Liver (tissue), 9 donors: ENCODE results near the gene PFKL. TPM values are rescaled to one million over a fixed set of nuclear protein-coding genes. Genes with fewer than 3 reads are reported as not detected.

ENCODE experiments used
- DNase-seq: peaks from one replicate; pipeline ENCODE4 v3.0.0-alpha.2; 2017; ENCODE audit warnings: low spot score
- H3K27ac ChIP-seq, 2 donors: one replicate each; pipeline ENCODE4 v1.7.0; 2013; ENCODE audit warnings: inconsistent platforms in 2 of 2, low read length in 2 of 2, control low read depth in 1 of 2, low read depth in 1 of 2, mild to moderate bottlenecking in 1 of 2
- H3K27me3 ChIP-seq, 4 donors: one replicate each; pipeline versions ENCODE4 v1.6.1 to v1.7.0; 2013; ENCODE audit warnings: low read length in 3 of 4, inconsistent platforms in 1 of 4, mild to moderate bottlenecking in 1 of 4, moderate library complexity in 1 of 4; ENCODE audit not compliant: control insufficient read depth in 4 of 4, insufficient read depth in 4 of 4
- H3K36me3 ChIP-seq, 4 donors: one replicate each; pipeline versions ENCODE4 v1.6.1 to v1.7.0; 2013; ENCODE audit warnings: low read length in 3 of 4, mild to moderate bottlenecking in 3 of 4, low read depth in 1 of 4, moderate library complexity in 1 of 4; ENCODE audit not compliant: control insufficient read depth in 4 of 4, insufficient read depth in 3 of 4
- H3K4me1 ChIP-seq, 4 donors: one replicate each; pipeline versions ENCODE4 v1.6.1 to v1.7.0; 2013; ENCODE audit warnings: low read length in 3 of 4, mild to moderate bottlenecking in 3 of 4, moderate library complexity in 1 of 4; ENCODE audit not compliant: control insufficient read depth in 4 of 4, insufficient read depth in 4 of 4
- H3K4me3 ChIP-seq, 3 donors: one replicate each; pipeline versions ENCODE4 v1.6.1 to v1.7.0; 2013; ENCODE audit warnings: low read length in 3 of 3, control low read depth in 1 of 3, low read depth in 1 of 3, mild to moderate bottlenecking in 1 of 3
- H3K9ac ChIP-seq, 2 donors: one replicate each; pipeline ENCODE4 v1.7.0; 2013; ENCODE audit warnings: low read length in 2 of 2, mild to moderate bottlenecking in 2 of 2, moderate library complexity in 2 of 2, control low read depth in 1 of 2, low read depth in 1 of 2
- H3K9me3 ChIP-seq, 4 donors: one replicate each; pipeline versions ENCODE4 v1.6.1 to v1.7.0; 2013; ENCODE audit warnings: low read length in 3 of 4; ENCODE audit not compliant: control insufficient read depth in 4 of 4
- EGR1 ChIP-seq, 2 donors: IDR thresholded peaks; 2 replicates each; pipeline ENCODE4 v1.6.1; 2016 to 2018; ENCODE audit warnings: antibody characterized with exemption in 2 of 2, low read depth in 2 of 2
- FOXA1 ChIP-seq: IDR thresholded peaks from 2 replicates; pipeline ENCODE4 v1.6.1; 2016; ENCODE audit warnings: antibody characterized with exemption
- FOXA2 ChIP-seq: IDR thresholded peaks from 2 replicates; pipeline ENCODE4 v1.6.1; 2016; ENCODE audit warnings: antibody characterized with exemption
- GABPA ChIP-seq, 2 donors: IDR thresholded peaks in 1 of 2; conservative IDR thresholded peaks in 1 of 2; 2 replicates each; pipeline ENCODE4 v1.6.1; 2016; ENCODE audit warnings: antibody characterized with exemption in 2 of 2, mild to moderate bottlenecking in 1 of 2, moderate library complexity in 1 of 2
- HNF4A ChIP-seq, 2 donors: conservative IDR thresholded peaks; 2 replicates each; pipeline ENCODE4 v1.6.1; 2016; ENCODE audit warnings: antibody characterized with exemption in 2 of 2, mild to moderate bottlenecking in 2 of 2
- HNF4G ChIP-seq: IDR thresholded peaks from 2 replicates; pipeline ENCODE4 v1.6.1; 2016; ENCODE audit warnings: antibody characterized with exemption
- JUND ChIP-seq, 2 donors: IDR thresholded peaks; 2 replicates each; pipeline ENCODE4 v1.6.1; 2016; ENCODE audit warnings: antibody characterized with exemption in 2 of 2
- MAX ChIP-seq: IDR thresholded peaks from 2 replicates; pipeline ENCODE4 v1.6.1; 2016; ENCODE audit warnings: antibody characterized with exemption
- NR2F2 ChIP-seq: IDR thresholded peaks from 2 replicates; pipeline ENCODE4 v1.6.1; 2016; ENCODE audit warnings: antibody characterized with exemption
- RAD21 ChIP-seq, 2 donors: IDR thresholded peaks; 2 replicates each; pipeline ENCODE4 v1.6.1; 2016; ENCODE audit warnings: antibody characterized with exemption in 2 of 2, mild to moderate bottlenecking in 2 of 2
- REST ChIP-seq: IDR thresholded peaks from 2 replicates; pipeline ENCODE4 v1.6.1; 2016; ENCODE audit warnings: antibody characterized with exemption, mild to moderate bottlenecking
- RXRA ChIP-seq, 2 donors: IDR thresholded peaks; 2 replicates each; pipeline ENCODE4 v1.6.1; 2017 to 2018; ENCODE audit warnings: antibody characterized with exemption in 2 of 2, mild to moderate bottlenecking in 1 of 2
- SP1 ChIP-seq: IDR thresholded peaks from 2 replicates; pipeline ENCODE4 v1.6.1; 2018; ENCODE audit warnings: antibody characterized with exemption, mild to moderate bottlenecking
- TAF1 ChIP-seq: conservative IDR thresholded peaks from 2 replicates; pipeline ENCODE4 v1.6.1; 2016; ENCODE audit warnings: antibody characterized with exemption, mild to moderate bottlenecking
- YY1 ChIP-seq: IDR thresholded peaks from 2 replicates; pipeline ENCODE4 v1.6.1; 2016; ENCODE audit warnings: antibody characterized with exemption, mild to moderate bottlenecking
- ZBTB33 ChIP-seq: IDR thresholded peaks from 2 replicates; pipeline ENCODE4 v1.6.1; 2016; ENCODE audit warnings: antibody characterized with exemption
- WGBS: extraction: QIAGEN DNeasy Blood & Tissue Kit; methylation state at CpG from one replicate; pipeline ENCODE4 v1.1.7; 2013; 5-methylcytosine and 5-hydroxymethylcytosine counted together
- polyA plus RNA-seq, 2 donors: library from polyadenylated mRNA; stranded (reverse) in 1 of 2; unstranded in 1 of 2; fragments of 200-250 nt in 1 of 2; fragments of >200 nt in 1 of 2; fragmentation: Nextera tagmentation in 1 of 2; extraction: Ambion mirVana in 1 of 2; gene quantifications; one replicate each; pipeline versions ENCODE4 v1.2.1 to v1.2.3, GENCODE V29; 2013 to 2015
- total RNA-seq, 2 donors: library from RNA; depleted of rRNA; stranded (reverse); fragments of >200 nt; gene quantifications; one replicate each; pipeline ENCODE4 v1.2.3, GENCODE V29; 2014
- TF ChIP-seq, protein P1 (sequence below): fragments of 150-350 bp; IDR thresholded peaks from 2 replicates; pipeline ENCODE4 v1.5.1; 2017; ENCODE audit warnings: improper control_type of control experiment, low read depth, low read length; ENCODE audit not compliant: missing input control
- TF ChIP-seq, protein P2 (sequence below): IDR thresholded peaks from 2 replicates; pipeline ENCODE4 v1.6.1; 2016; ENCODE audit warnings: antibody characterized with exemption
- donor health status: healthy.
- donor health status: healthy.
- donor health status: healthy.
- donor health status: healthy.
- donor health status: healthy.

PFKL gene
- total and polyA plus RNA-seq, 4 donors, result 48.1 to 98.4 (median 81.0) TPM

DNA sequence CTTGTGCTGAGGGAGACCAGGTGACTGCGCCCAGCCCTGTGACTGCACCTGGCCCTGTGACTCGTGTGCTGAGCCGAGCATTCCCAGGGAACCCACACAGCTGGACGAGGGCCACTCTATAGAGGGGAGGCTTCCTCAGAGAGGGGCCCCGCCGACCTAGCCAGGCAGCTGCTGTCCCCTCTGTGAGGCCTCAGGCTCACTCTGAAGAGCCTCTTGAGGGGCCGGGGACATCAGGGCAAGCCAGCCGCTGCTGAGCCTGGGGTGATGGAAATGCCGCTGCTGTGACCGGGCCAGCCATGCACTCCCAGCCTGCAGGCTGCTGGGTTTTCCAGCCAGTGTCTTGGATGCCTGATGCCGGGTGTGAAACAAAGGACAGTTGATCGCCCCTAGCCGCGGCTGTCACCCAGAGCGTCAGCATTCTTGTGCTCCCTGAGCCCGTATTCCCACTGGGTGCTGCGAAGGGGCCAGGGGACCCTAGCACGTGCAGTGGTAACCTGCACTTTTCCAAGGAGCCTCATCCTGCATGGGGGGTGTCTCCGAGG is 17.5 kb downstream of the PFKL start:
- TF ChIP-seq EGR1 (IDR thresholded peaks at IDR 0.05; ENCODE audit: low read depth in 2 of 2), result no peak
- TF ChIP-seq, protein P1, sequence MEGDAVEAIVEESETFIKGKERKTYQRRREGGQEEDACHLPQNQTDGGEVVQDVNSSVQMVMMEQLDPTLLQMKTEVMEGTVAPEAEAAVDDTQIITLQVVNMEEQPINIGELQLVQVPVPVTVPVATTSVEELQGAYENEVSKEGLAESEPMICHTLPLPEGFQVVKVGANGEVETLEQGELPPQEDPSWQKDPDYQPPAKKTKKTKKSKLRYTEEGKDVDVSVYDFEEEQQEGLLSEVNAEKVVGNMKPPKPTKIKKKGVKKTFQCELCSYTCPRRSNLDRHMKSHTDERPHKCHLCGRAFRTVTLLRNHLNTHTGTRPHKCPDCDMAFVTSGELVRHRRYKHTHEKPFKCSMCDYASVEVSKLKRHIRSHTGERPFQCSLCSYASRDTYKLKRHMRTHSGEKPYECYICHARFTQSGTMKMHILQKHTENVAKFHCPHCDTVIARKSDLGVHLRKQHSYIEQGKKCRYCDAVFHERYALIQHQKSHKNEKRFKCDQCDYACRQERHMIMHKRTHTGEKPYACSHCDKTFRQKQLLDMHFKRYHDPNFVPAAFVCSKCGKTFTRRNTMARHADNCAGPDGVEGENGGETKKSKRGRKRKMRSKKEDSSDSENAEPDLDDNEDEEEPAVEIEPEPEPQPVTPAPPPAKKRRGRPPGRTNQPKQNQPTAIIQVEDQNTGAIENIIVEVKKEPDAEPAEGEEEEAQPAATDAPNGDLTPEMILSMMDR, result no peak
- no peak for TF ChIP-seq YY1
- TF ChIP-seq NR2F2, result no peak
- no peak for TF ChIP-seq FOXA2
- TF ChIP-seq SP1, result no peak
- TF ChIP-seq REST, result no peak
- no peak for TF ChIP-seq RAD21 (IDR thresholded peaks at IDR 0.05)
- no peak for TF ChIP-seq MAX
- no peak for TF ChIP-seq RXRA (IDR thresholded peaks at IDR 0.05)
- TF ChIP-seq FOXA1, result no peak
- no peak for TF ChIP-seq GABPA (IDR thresholded peaks at IDR 0.05 in 1 of 2, conservative IDR thresholded peaks at IDR 0.05 in 1 of 2)
- TF ChIP-seq TAF1, result no peak
- TF ChIP-seq, protein P2, sequence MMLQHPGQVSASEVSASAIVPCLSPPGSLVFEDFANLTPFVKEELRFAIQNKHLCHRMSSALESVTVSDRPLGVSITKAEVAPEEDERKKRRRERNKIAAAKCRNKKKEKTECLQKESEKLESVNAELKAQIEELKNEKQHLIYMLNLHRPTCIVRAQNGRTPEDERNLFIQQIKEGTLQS, result no peak
- TF ChIP-seq ZBTB33, result no peak
- no peak for TF ChIP-seq HNF4A (conservative IDR thresholded peaks at IDR 0.05)
- Histone ChIP-seq H3K36me3 (peaks cover 6 to 70% (median 19%) of the 10 kb centered on the region in 4 donors), H3K9ac (no peak overlapping the region), H3K4me1 (no peaks in the 10 kb centered on the region), H3K27ac (no peak overlapping the region), H3K27me3 (no peaks in the 10 kb centered on the region), H3K4me3 (no peak overlapping the region), H3K9me3 (no peaks in the 10 kb centered on the region)
- no peak for DNase-seq
- WGBS, result 95% methylated on average over 19 of the region's 19 CpGs

- DNase-seq, result no peak
- H3K27me3 ChIP-seq, result no peaks in the 10 kb centered on the region
- H3K27ac ChIP-seq, result no peak overlapping the region
- WGBS, result 98% methylated on average over 22 of the region's 22 CpGs
- no peaks in the 10 kb centered on the region for H3K9me3 ChIP-seq
- H3K36me3 ChIP-seq, result peaks cover 5 to 66% (median 22%) of the 10 kb centered on the region in 4 donors
- H3K9ac ChIP-seq, result no peak overlapping the region
- H3K4me1 ChIP-seq, result no peaks in the 10 kb centered on the region
- TF ChIP-seq HNF4A (conservative IDR thresholded peaks at IDR 0.05) (no peak), ZBTB33 (no peak), GABPA (IDR thresholded peaks at IDR 0.05 in 1 of 2, conservative IDR thresholded peaks at IDR 0.05 in 1 of 2) (no peak), YY1 (no peak), HNF4G (no peak), FOXA1 (no peak), TAF1 (no peak), RXRA (IDR thresholded peaks at IDR 0.05) (no peak), EGR1 (IDR thresholded peaks at IDR 0.05; ENCODE audit: low read depth in 2 of 2) (no peak), JUND (IDR thresholded peaks at IDR 0.05) (no peak)
- no peak overlapping the region for H3K4me3 ChIP-seq
These were observed 18.0 kb downstream of the PFKL start for GRCh38 chr21:44317871-44318270.
